GM18870 (cell line): Measurements from ENCODE around the gene GSN.

ENCODE experiments used
- ATAC-seq: cut with Tn5 transposase; IDR thresholded peaks from one replicate; pipeline ENCODE4 v1.9.1; 2021; ENCODE audit warnings: moderate library complexity; ENCODE audit not compliant: unreplicated experiment

GSN gene

DNA sequence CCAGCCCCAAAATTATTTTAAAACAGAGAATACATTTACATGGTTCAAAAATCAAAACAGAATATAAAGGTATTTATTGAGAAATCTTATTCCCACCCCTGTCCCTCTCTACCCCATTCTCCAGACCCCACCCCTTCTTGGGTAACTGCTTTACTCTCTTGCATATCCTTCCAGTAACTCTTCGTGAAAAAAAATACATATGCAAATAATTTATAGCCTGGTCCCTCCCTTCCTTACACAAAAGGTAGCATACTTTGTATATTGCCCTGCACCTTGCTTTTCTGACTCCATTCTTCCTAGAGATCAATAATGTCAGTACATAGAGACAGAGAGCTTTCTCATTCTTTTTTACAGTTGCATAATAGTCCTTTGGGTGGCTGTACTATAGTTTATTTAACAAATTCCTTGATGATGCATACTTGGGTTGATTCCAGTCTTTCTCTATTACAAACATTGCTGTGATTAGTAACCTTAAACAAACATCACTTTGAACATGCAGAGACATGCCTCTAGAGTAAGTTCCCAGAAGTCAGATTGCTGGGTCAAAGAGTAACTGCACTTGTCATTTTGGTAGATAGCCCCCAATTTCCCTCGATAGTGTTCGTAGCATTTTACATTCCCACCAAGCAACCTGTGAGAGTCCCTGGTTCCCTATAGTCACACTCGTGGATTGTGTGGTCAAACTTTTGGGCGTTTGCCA is 54.2 kb downstream of the GSN start:
- ATAC-seq, result no peak

DNA sequence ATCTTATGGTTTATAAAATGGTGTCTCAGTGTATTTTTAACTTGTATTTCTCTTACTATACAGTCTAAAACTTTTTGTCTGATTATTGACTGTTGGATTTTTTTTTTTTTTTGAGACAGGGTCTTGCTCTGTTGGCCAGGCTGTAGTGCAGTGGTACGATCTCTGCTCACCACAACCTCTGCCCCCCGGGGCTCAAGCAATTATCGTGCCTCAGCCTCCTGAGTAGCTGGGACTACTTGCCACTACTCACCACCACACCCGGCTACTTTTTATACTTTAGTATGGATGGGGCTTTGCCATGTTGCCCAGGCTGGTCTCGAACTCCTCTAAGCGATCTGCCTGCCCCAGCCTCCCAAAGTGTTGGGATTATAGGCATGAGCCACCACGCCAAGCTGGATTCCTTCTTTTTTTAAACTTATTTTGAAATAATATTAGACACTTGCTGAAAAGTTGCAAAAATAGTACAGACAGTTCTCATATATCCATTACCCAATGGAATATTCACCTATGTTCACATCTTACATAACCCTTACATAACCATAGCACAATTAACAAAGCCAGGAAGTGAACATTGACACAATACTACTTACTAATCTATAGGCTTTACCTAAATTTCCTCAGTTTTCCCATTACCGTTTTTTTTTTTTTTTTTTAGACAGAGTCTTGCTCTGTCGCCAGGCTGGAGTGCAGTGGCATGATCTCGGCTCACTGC is 54.9 kb downstream of the GSN start:
- ATAC-seq, result no peak

DNA sequence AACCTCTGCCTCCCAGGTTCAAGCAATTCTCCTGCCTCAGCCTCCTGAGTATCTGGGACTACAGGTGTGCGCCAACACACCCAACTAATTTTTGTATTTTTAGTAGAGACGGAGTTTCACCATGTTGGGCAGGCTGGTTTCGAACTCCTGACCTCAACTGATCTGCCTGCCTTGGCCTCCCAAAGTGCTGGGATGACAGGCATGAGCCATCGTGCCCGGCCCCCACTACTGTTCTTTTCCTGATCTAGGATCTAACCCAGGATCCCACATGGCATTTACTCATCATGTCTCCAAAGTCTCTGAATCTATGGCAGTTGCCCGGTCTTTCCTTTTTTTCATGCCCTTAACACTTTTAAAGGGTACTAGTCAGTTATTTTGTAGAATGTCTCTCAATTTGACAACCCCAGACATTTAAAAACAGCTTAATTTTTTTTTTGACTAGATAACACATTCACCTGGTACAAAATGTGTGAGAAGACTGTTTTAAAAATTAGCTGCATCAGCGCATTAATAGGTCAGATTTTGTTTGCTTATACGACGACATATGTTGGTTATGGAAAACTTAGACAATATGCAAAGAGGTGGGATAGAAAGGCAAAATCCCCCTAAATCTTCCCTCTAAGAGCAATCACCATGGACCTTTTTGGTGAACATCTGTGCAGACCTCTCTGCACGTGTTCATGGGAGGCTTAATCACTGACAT is 55.6 kb downstream of the GSN start:
- ATAC-seq, result no peak

DNA sequence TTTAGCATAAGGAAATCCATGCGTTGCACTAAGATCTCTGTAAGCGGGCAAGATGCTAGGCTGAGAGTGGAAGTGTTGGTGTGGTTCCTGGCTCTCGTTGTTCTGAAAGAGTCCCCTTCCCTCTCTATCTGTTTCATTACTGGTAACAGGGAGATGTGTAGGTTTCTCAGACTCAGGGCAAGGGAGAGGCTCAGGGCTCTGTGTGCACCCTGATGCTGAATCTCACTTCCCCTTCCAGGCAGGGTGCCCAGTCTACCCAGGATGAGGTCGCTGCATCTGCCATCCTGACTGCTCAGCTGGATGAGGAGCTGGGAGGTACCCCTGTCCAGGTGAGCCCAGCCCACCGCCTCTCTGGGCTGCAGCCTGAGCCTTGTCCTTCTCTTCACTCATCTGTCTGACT is 56.4 kb downstream of the GSN start:
- ATAC-seq, result no peak

DNA sequence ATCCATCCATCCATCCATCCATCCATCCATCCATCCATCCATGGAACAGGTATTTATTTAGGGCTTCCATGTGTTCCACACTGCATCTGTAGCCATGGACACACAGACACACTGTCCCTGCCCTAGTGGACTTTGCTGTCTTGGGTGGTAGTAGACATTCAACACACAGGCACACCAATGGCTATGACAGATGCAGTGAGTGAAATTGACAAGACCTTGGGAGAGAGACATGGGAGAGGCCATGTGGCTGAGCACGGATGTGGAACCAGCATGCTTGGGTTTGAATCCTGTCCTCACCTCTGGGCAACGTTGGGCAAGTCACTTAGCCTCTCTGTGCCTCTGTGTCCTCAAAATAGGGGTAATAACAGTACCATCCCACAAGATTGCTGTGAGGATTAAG is 56.8 kb downstream of the GSN start:
- ATAC-seq, result no peak

DNA sequence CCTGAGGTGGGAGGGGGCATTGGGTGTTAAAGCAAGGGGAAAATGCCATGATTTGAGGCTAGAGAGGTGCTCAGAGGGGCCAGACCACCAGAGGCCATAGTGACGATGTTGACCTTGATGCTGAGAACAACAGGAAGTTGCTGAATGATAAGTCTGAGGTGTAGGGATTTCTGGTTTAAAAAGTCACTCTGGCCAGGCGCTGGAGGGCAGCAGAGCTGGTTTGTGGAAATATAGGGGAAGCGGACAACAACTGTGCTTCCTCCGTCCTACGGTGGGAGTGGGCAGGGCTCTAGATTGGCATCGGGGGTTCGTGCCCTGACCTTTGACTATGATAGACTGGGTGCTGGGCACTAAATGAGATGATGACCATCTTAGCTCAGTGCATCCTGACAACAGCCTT is 57.4 kb downstream of the GSN start:
- no peak for ATAC-seq

DNA sequence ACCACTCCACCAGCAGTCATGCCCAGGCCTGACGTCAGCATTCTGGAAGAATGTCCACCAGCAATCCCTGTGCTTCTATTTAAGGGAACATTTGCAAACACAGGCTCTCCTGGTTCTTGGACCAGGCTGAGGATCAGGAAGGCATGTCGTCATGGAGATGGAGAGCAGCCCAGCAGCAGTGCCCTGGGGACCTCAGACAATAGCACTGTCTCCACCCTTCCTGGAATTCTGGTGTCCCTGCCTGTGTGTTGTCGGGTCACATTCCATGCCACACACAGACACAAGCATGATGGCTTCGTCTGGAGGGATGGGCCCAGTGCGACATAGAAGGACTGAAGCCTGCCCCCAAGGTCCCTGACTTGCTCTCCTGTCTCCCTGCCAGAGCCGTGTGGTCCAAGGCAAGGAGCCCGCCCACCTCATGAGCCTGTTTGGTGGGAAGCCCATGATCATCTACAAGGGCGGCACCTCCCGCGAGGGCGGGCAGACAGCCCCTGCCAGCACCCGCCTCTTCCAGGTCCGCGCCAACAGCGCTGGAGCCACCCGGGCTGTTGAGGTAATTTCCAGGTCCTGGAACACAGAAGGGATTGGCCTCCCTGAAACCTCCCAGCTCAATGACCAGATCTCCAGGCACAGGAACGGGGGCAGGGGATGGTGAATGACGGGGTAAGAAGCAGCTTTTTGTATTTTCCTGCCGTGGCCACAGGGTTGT is 58.3 kb downstream of the GSN start:
- ATAC-seq, result no peak

DNA sequence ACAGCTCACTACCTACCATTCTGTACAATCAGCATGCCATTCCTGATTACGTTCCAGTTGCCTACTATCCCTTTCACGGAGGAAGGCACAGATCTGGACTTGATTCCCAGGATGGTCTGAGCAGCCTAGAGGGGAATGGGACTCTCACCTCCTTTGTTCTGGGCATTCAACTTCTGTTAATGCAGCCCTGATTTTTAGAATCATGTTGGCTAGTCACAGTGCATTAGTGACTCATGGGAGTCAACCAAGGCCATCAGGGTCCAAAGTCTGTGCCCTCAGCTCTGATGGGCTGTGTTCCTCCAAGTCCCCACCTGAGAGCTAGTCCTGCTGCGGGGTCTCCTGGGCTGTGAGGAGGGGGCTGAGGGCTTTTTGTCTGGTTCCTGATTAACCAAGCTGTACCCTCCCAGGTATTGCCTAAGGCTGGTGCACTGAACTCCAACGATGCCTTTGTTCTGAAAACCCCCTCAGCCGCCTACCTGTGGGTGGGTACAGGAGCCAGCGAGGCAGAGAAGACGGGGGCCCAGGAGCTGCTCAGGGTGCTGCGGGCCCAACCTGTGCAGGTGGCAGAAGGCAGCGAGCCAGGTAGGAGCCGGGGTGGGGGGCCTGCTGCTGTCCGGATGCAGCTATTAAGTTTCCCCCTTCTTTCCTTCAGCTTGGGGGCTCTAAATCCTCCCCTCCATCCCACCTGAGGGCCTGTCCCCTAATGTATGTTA is 59.1 kb downstream of the GSN start:
- no peak for ATAC-seq

DNA sequence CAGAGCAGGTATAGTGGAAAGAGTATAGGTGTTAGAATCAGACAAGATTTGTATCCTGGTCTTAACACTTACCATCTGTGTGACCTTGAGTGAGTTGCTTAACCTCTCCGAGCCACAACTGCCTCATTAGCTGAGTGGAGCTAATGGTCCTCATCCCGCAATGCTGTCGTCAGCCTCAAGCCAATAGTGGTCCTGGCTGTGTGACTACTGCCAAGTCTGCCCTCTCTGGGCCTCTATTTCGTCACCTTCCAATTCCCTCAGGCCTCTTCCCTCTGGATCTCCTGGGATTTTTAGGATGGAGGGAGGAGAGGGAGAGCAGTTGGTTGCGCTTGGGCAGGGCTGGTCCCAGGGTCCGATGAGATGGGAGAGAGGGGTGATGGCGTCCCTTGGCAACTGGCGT is 60.5 kb downstream of the GSN start:
- ATAC-seq, result no peak

DNA sequence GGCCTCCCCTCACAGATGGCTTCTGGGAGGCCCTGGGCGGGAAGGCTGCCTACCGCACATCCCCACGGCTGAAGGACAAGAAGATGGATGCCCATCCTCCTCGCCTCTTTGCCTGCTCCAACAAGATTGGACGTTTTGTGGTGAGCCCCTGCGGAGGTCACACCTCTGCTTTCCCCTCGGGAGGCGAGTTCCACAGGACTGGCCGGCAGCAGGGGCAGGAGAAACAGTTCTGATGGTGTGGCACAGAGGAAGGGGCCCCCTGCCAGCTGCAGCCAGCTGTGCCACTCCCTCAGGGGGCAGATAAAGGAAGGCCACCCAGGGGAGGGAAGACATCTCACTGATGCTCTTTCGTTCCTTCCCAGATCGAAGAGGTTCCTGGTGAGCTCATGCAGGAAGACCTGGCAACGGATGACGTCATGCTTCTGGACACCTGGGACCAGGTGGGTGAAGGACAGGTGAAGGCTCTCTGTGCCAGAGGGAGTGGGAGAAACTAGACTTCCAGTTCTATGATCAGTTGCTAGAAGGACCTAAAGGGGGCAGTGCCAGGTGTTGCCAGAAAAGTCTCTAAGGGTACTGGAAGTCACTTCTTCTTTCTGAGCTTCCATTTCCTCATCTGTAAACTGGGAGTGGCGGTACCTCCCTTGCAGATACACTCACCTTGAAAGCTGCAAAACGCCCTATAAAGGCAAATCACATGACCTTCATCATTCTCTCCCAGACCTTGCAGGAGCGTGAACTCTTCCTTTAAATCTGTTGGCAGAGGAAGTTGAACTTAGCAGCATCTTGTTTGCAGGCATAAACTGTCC is 61.1 kb downstream of the GSN start:
- no peak for ATAC-seq

DNA sequence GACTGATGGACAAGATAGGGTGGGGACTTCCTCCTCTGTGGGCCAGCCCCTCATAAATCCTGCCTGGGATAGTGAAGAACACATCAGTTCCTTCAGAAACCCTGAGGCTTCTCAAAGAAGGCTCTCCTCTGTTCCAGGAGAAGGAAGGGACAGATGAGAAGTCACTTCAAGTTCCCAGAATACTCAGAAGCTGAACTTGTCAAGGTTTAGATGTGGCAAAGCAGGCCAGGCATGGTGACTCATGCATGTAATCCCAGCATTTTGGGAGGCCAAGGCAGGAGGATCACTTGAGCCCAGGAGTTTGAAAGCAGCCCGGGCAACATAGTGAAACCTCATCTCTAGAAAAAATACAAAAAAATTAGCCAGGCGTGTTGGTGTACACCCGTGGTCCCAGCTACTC is 63.6 kb downstream of the GSN start:
- no peak for ATAC-seq

DNA sequence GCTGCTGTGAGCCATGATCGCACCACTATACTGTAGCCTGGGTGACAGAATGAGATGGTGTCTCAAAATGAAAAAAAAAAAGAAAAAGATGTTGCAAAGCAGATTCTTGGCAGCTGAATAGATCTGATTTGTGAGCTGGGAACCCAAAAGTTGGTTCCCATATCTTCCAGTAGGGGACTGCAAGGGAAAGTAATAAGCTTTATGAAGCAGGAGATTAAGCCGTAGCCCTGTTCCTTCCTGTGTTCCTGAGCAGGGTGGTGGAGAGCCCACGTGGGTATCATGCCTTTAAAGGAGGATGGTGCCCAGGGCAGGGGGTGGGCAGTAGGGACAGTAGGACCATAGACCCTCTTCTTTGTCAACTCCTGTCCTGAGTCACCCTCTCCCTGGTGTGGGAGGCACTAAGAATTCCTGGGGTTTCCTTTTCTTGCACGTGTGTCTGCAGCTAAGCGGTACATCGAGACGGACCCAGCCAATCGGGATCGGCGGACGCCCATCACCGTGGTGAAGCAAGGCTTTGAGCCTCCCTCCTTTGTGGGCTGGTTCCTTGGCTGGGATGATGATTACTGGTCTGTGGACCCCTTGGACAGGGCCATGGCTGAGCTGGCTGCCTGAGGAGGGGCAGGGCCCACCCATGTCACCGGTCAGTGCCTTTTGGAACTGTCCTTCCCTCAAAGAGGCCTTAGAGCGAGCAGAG is 64.2 kb downstream of the GSN start:
- no peak for ATAC-seq

DNA sequence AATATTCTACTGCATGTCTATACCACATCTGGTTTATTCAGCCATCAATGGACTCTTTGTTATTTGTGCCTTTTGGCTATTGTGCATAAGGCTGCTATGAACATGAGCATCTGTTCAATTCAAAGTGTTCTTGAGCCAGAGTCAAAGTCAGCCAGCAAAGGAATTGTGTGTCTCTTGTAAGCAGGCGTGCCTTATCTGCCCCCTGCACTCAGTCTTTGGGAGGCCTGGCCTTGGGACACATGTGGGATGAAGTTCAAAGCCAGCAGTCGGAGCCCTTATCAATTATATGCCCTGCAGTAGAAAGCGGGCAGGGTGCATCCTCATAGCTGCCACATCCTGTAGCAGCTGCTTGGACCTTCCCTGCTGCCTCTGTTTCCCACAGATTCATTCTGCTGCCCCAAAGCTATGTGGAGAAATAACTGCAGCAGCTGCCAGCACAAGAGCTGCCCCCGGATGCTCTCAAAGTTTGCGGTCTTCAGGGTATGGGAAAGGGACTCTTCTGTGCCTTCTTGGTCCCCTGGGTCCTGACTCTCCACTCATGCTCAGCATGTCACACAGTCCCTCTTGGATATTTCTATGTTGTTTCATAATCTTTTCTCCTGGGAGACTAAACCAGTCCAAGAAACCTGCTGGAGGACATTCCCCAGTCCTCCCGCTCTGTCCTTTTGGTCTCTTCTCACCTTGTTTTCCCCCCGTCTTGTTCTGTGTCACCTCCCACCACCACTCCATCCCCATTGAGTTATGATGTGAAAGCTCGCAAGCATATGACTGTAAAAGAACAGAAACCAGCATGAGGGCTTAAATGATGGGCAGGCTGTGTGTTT is 66.2 kb downstream of the GSN start:
- no peak for ATAC-seq

DNA sequence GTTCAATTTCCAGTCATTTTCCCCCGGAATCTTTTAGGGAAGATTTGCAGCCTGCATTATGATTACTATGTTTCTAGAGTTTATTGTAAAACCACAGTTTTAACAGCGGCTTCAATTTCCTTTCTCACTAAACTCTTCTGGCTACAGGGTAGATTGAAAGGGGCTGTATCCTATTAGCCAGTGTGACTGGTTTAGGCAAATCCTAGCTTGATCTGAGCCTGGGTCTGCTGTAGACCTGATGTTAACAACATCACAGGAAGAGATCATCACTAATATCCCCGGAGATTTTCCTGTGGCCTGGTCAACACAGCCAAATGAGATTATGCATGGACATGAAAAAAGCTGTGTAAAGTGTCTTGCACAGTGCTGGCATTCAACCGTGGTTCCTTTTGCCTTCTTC is 68.7 kb downstream of the GSN start:
- ATAC-seq, result no peak

DNA sequence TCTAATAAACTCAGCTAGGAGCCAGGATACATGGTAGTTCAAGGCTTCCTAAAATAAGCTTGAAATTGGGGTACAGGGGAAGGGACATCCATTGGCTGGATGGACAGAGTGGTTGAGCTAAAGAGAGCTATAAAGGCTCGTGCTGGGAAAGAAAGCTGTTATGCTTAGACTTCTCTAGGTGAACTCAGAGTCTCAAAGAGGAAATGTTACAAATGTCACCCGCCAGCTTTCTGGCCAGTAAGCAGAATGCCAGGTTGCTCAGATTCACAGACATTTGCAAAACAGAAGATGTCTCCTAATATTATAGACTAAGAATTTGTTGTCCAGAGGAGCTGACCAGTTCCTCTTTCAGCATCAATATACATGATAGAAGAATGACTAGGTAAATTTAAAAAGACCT is 71.5 kb downstream of the GSN start:
- ATAC-seq, result no peak

DNA sequence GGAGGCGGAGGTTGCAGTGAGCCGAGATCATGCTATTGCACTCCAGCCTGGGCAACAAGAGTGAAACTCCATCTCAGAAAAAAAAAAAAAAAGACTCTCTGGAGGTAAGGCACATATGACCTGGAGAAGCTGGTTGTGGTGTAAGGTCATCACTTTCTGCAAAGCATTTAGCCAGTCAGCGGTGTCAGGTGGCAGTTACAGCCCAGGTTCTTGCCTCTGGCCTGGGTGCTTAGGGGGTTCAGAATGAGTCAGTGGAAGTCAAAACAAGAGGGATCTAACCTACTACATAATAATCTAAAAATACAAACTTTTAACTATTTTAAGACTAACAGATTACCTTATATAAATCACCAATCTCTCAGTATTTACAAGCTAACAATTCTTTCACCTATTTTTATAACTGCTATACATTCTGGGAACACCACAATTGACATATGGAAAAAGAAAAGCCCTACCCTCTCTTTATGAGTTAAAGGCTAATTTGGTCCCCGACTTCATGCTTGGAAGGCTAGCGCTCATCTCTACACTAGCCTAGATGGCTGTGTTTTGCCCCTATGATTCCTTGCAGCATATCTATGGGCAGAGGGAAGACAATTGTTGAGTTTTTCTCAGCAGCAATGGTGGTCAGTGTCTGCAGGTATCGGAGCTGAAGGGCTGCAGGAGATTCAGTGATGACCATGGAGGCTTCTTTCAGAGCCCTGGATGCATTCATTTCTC is 72.9 kb downstream of the GSN start:
- ATAC-seq, result peak; percentile 72

DNA sequence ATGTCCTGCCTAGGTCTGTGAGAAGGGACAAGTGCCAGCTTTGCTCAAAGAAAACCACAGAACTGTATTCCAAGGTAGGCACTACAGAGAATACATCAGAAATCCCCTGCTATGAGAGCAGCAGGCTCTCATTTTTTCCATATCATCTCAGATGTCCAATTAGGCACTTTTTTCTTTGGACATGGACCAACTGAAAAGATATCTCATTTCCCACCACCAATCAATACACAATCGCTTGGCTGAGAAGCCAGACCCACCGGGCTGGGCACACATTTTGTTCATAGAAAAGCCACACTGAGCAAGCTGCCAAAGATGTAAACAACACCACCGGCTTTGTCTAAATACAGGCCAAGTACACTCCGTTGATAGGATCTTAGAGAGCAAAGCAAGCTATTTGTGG is 76.2 kb downstream of the GSN start:
- ATAC-seq, result no peak

DNA sequence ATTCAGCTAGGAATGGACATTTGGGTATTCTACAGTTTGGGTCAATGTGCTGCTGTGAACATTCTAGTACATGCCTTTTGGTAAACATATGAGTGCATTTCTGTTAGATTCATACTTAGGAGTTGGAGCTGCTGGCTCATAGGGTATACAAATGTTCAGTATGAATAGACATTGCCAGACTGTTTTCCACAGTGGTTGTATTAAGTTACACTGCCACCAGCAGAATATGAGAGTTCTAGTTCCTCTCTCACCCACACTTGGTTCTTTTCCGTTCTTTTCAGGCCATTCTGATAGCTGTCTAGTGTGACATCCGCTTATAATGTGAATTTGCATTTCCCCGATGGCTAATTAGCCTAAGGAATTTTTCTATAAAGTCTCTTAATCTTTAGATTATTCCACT is 77.1 kb downstream of the GSN start:
- ATAC-seq, result no peak
